Measurements from ENCODE around the gene C5orf47. TPM values are rescaled to one million over a fixed set of nuclear protein-coding genes. Genes with fewer than 3 reads are reported as not detected.

Gene C5orf47
- total and polyA plus RNA-seq, 2 of the 8 experiments (the other 6 are each of a cell fraction or from before 2014, with no cell fraction given), result 0.11 TPM; not detected in 1

DNA sequence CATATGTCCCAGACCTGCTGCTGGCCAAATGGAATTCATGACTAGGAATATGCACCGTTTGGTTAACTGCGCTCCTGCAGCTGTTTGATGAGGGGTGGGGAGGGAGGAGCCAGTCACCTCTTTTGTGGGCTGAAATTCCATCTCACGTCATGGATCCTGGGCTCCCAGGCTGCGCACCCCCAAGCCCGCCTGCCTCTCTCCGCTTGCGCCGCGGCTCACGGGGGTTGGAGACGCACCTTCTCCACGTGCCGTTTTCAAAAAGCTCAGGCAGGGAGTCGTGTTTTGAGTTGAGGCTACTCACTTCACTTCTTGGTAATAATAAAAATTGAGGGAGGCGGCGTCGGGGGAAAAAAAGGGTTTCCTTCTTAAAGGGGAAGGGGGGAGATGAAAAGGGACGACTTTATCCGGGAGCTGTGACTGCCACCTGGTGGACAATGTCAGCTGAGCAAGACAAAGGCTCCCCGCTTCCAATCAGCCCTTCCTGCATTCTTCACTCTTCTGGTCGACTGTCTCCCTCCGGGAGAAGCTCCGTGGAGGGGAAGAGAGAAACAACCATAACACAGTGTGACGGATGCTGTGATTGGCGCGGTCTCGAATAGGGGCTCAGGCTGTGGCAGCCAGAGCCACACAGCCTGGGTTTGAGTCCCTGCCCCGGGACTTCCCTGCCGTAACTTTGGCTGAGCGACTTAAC lies 15.9 kb upstream of the C5orf47 start:
- Histone ChIP-seq H3K4me3 (ENCODE audit: extremely low read depth in 1 of 4, insufficient read depth in 2 of 4, low read depth in 3 of 4, low read length in 4 of 4) (peak overlapping the region; percentile 29 to 61 (median 56)), H3K23ac (ENCODE audit: insufficient read length) (no peak overlapping the region), H3K18ac (ENCODE audit: extremely low read depth, low read length) (peak overlapping the region; percentile 98), H2AFZ (ENCODE audit: low read length) (peak overlapping the region; percentile 94), H4K8ac (ENCODE audit: extremely low read depth, insufficient read depth, low read length) (no peak overlapping the region), H3K4me2 (ENCODE audit: insufficient read depth in 1 of 2, low read depth in 2 of 2, low read length in 2 of 2) (peak overlapping the region; percentile 48 to 72), H3K27ac (ENCODE audit: low read depth, low read length) (peak overlapping the region; percentile 31; the same call in 1 of the 2 replicates), H2BK15ac (ENCODE audit: low read length) (peak overlapping the region; percentile 53; the same call in 1 of the 2 replicates), H3K27me3 (replicated peaks in 1 of 4; ENCODE audit: control insufficient read depth in 3 of 4, extremely low read depth in 1 of 4, insufficient read depth in 3 of 4, low read length in 3 of 4) (no peaks in the 10 kb centered on the region; a peak in 1 of 7 replicates), H2BK12ac (ENCODE audit: low read depth, low read length) (peak overlapping the region; percentile 98), H2AK5ac (ENCODE audit: low read depth, low read length) (no peak overlapping the region), H4K91ac (replicated peaks; ENCODE audit: insufficient read length, low read length) (peak overlapping the region; percentile 69), H3K14ac (ENCODE audit: insufficient read length) (no peak overlapping the region), H3K56ac (replicated peaks; ENCODE audit: insufficient read length, low read depth, low read length) (peak overlapping the region; percentile 63), H2BK20ac (ENCODE audit: low read length) (peak overlapping the region; percentile 93; the same call in 1 of the 2 replicates), H3K23me2 (ENCODE audit: low read depth, low read length) (peaks cover 5% of the 10 kb centered on the region), H2BK120ac (replicated peaks; ENCODE audit: low read depth, low read length) (no peak overlapping the region), H3K79me2 (ENCODE audit: control insufficient read depth in 1 of 2, insufficient read depth in 2 of 2, low read length in 2 of 2) (no peaks in the 10 kb centered on the region), H3K4me1 (replicated peaks in 1 of 4; ENCODE audit: control insufficient read depth in 3 of 4, insufficient read depth in 4 of 4, low read length in 3 of 4) (peaks cover 4 to 17% (median 11%) of the 10 kb centered on the region in 4 experiments), H2BK5ac (ENCODE audit: low read depth, low read length) (peak overlapping the region; percentile 95), H3K79me1 (ENCODE audit: low read depth, low read length) (no peaks in the 10 kb centered on the region), H4K5ac (ENCODE audit: insufficient read length, low read depth, low read length) (peak overlapping the region; percentile 87), H3K4ac (replicated peaks; ENCODE audit: insufficient read length, low read depth, low read length) (no peak overlapping the region), H3K9me3 (ENCODE audit: insufficient read depth in 2 of 2, low read depth in 1 of 2, low read length in 1 of 2) (no peaks in the 10 kb centered on the region), H3K9ac (replicated peaks in 1 of 4; ENCODE audit: extremely low read depth in 1 of 4, low read depth in 3 of 4, low read length in 3 of 4) (peak overlapping the region in 2 of 4 experiments; percentile 48 to 52; a peak in 4 of 7 replicates), H3K36me3 (ENCODE audit: control insufficient read depth in 2 of 4, insufficient read depth in 4 of 4, low read length in 3 of 4) (no peaks in the 10 kb centered on the region), H4K20me1 (replicated peaks in 1 of 2; ENCODE audit: control insufficient read depth in 1 of 2, insufficient read depth in 2 of 2, low read length in 2 of 2) (no peaks in the 10 kb centered on the region)
- DNase-seq (ENCODE audit: low read depth in 1 of 2, low spot score in 2 of 2) (peak; percentile 70 to 90), FAIRE-seq (peak; percentile 80)
- POLR2A ChIA-PET (ENCODE audit: partially characterized antibody), result interaction anchor here (0.9 to 2.3 kb wide), 13 partner anchors 10 to 391 kb away, joined by 3 to 35 read pairs (median 3); partner anchors contain the start of gene CPEB4
- CTCF ChIA-PET (ENCODE audit: partially characterized antibody), result interaction anchor here (0.6 to 4.1 kb wide), 62 partner anchors 10 to 645 kb away, joined by 3 to 35 read pairs (median 4); partner anchors contain the start of genes BOD1 and STC2
- 7% methylated on average over 30 of the region's 30 CpGs; no CpG with 5 or more reads in 1 of the 2 experiments for WGBS, 2 experiments (ENCODE audit: extremely low coverage in 1 of 2, insufficient coverage in 1 of 2, insufficient read length in 1 of 2, insufficient replicate concordance in 2 of 2, low coverage in 1 of 2, low lambda C conversion rate in 2 of 2, missing lambda C conversion rate in 1 of 2)
- TF ChIP-seq SIN3A (conservative IDR thresholded peaks at IDR 0.05 in 1 of 2, IDR thresholded peaks at IDR 0.05 in 1 of 2; ENCODE audit: low read depth in 1 of 2, low read length in 2 of 2) (peak; percentile 10 to 45; a peak in 1 of 4 replicates), BCL11A (IDR thresholded peaks at IDR 0.05; ENCODE audit: low read depth in 2 of 2, low read length in 2 of 2) (no peak), RXRA (IDR thresholded peaks at IDR 0.05; ENCODE audit: insufficient read depth, low read depth, low read length) (no peak), GTF2F1 (IDR thresholded peaks at IDR 0.05; ENCODE audit: borderline replicate concordance, low read depth, low read length) (no peak), JUND (IDR thresholded peaks at IDR 0.05; ENCODE audit: low read length) (peak; percentile 41; the same call in 1 of the 2 replicates), ASH2L (IDR thresholded peaks at IDR 0.05; ENCODE audit: low read length) (peak; percentile 81)
- TF ChIP-seq, protein P1, sequence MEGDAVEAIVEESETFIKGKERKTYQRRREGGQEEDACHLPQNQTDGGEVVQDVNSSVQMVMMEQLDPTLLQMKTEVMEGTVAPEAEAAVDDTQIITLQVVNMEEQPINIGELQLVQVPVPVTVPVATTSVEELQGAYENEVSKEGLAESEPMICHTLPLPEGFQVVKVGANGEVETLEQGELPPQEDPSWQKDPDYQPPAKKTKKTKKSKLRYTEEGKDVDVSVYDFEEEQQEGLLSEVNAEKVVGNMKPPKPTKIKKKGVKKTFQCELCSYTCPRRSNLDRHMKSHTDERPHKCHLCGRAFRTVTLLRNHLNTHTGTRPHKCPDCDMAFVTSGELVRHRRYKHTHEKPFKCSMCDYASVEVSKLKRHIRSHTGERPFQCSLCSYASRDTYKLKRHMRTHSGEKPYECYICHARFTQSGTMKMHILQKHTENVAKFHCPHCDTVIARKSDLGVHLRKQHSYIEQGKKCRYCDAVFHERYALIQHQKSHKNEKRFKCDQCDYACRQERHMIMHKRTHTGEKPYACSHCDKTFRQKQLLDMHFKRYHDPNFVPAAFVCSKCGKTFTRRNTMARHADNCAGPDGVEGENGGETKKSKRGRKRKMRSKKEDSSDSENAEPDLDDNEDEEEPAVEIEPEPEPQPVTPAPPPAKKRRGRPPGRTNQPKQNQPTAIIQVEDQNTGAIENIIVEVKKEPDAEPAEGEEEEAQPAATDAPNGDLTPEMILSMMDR (IDR thresholded peaks at IDR 0.05; ENCODE audit: control extremely low read depth in 1 of 3, insufficient read depth in 1 of 3, low read depth in 1 of 3, low read length in 3 of 3), result peak; percentile 81 to 85 (median 81)
- TF ChIP-seq, protein P2, sequence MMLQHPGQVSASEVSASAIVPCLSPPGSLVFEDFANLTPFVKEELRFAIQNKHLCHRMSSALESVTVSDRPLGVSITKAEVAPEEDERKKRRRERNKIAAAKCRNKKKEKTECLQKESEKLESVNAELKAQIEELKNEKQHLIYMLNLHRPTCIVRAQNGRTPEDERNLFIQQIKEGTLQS (IDR thresholded peaks at IDR 0.05; ENCODE audit: insufficient read depth, low read depth, low read length), result no peak

All from H1 (cell line).